Measurements from ENCODE around the gene PADI3. TPM values are rescaled to one million over a fixed set of nuclear protein-coding genes. Genes with fewer than 3 reads are reported as not detected.

The PADI3 gene
- total and polyA plus RNA-seq, 2 of the 4 experiments (the other 2 are of a cell fraction), result not detected

DNA sequence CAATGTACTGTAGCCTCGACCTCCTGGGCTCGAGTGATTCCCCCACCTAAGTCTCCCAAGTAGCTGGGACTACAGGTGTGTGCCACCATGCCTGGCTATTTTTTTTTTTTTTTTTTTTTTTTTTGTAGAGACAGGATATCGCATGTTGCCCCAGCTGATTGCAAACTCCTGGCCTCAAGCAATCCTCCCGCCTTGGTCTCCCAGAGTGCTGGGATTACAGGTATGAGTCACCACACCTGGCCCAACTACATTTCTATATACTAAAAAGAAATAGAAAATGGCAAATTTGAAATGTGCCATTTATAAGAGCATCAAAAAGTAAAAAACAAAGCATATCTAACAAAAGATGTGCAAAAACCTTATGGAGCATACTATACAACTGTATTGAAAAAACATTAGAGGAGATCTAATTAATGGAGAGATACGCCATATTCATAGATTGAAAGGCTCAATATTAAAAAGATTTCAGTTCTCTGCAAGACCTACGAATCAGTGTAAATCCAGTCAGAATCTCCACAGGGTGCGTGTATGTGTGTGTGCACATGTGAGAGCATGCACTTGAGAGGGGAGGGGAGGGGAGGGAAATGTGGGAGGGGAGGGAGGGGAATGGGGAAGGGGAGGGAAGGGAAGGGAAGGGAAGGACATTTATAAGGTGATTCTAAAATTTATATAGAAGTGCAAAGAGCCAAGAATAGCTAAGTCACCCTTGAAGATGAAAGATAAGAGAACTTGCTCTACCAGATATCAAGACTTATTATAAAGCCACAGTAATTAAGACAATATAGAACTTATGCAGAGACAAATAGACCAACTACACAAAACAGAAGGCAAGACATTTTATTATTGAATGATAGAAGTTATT, 43.6 kb downstream of the PADI3 start:
- H4K5ac ChIP-seq (ENCODE audit: low read depth, low read length), result no peak overlapping the region
- no peak overlapping the region for H4K8ac ChIP-seq (ENCODE audit: low read depth in 2 of 2, low read length in 2 of 2)
- H3K27me3 ChIP-seq (ENCODE audit: control insufficient read depth, insufficient read depth, low read length), result peaks cover 14% of the 10 kb centered on the region
- H3K27ac ChIP-seq (ENCODE audit: insufficient read depth, low read length), result no peak overlapping the region
- H2AFZ ChIP-seq (replicated peaks; ENCODE audit: low read length, poor library complexity), result no peak overlapping the region
- H3K14ac ChIP-seq (replicated peaks; ENCODE audit: low read depth, low read length), result no peak overlapping the region
- H2BK20ac ChIP-seq (ENCODE audit: low read depth, low read length), result no peak overlapping the region
- no peaks in the 10 kb centered on the region for H4K20me1 ChIP-seq (ENCODE audit: insufficient read depth, low read length)
- WGBS, 2 experiments (ENCODE audit: extremely low coverage in 2 of 2, insufficient read length in 1 of 2), result no CpG with 5 or more reads among the region's 7 CpGs
- no peak overlapping the region for H2BK120ac ChIP-seq (ENCODE audit: low read depth, low read length)
- no peak overlapping the region for H3K18ac ChIP-seq (ENCODE audit: low read depth, low read length)
- no peaks in the 10 kb centered on the region for H3K36me3 ChIP-seq (ENCODE audit: control insufficient read depth, insufficient read depth, low read length)
- no peak overlapping the region for H2BK15ac ChIP-seq (ENCODE audit: low read depth, low read length)
- H3K56ac ChIP-seq (ENCODE audit: extremely low read depth, insufficient read depth, low read length), result no peak overlapping the region
- no peak overlapping the region for H3K23ac ChIP-seq (ENCODE audit: low read depth, low read length)
- no TSS peak for BruUV-seq (replicated peaks)
- no peaks in the 10 kb centered on the region for H3K9me3 ChIP-seq (ENCODE audit: control insufficient read depth, insufficient read depth, low read length)
- H3K9ac ChIP-seq (ENCODE audit: low read depth, low read length), result no peak overlapping the region
- dilution Hi-C loops (cut with HindIII; ENCODE audit: low sequenced_read_pairs, unreplicated experiment), result no loop called here
- DNase-seq, result no peak
- CTCF ChIA-PET, result no interaction called here
- no peaks in the 10 kb centered on the region for H3K4me1 ChIP-seq (ENCODE audit: control insufficient read depth, insufficient read depth, low read length)
- H3K4ac ChIP-seq (ENCODE audit: low read depth, low read length), result no peak overlapping the region
- ATAC-seq (ENCODE audit: low read depth), result no peak
- H3K9me1 ChIP-seq (ENCODE audit: insufficient read depth, low read length), result no peaks in the 10 kb centered on the region
- intact Hi-C loops (cut with micrococcal nuclease), result no loop called here
- in situ Hi-C loops (cut with MboI; ENCODE audit: low sequenced_read_pairs), result no loop called here
- no peak overlapping the region for H3K4me3 ChIP-seq (ENCODE audit: insufficient read depth, low read depth, low read length)
- TF ChIP-seq MAFK (IDR thresholded peaks at IDR 0.05; ENCODE audit: low read depth, low read length), result no peak
- no peak for TF ChIP-seq MXI1 (IDR thresholded peaks at IDR 0.05; ENCODE audit: borderline replicate concordance, low read depth, low read length)
- TF ChIP-seq SMC3 (IDR thresholded peaks at IDR 0.05; ENCODE audit: low read depth, low read length), result no peak
- TF ChIP-seq RCOR1 (IDR thresholded peaks at IDR 0.05; ENCODE audit: insufficient replicate concordance, low read length), result no peak
- TF ChIP-seq NFE2L2 (IDR thresholded peaks at IDR 0.05; ENCODE audit: low read depth, low read length), result no peak
- TF ChIP-seq, protein P1, sequence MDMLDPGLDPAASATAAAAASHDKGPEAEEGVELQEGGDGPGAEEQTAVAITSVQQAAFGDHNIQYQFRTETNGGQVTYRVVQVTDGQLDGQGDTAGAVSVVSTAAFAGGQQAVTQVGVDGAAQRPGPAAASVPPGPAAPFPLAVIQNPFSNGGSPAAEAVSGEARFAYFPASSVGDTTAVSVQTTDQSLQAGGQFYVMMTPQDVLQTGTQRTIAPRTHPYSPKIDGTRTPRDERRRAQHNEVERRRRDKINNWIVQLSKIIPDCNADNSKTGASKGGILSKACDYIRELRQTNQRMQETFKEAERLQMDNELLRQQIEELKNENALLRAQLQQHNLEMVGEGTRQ (IDR thresholded peaks at IDR 0.05; ENCODE audit: low read depth, low read length), result no peak
- no peak for TF ChIP-seq FOS (IDR thresholded peaks at IDR 0.05; ENCODE audit: low read depth, low read length)
- no peak for TF ChIP-seq CHD1 (IDR thresholded peaks at IDR 0.05; ENCODE audit: low read depth, low read length)
- no peak for TF ChIP-seq POLR2A (IDR thresholded peaks at IDR 0.05; ENCODE audit: low read depth, low read length)
- TF ChIP-seq RAD21 (IDR thresholded peaks at IDR 0.05; ENCODE audit: low read length), result no peak
- TF ChIP-seq, protein P2, sequence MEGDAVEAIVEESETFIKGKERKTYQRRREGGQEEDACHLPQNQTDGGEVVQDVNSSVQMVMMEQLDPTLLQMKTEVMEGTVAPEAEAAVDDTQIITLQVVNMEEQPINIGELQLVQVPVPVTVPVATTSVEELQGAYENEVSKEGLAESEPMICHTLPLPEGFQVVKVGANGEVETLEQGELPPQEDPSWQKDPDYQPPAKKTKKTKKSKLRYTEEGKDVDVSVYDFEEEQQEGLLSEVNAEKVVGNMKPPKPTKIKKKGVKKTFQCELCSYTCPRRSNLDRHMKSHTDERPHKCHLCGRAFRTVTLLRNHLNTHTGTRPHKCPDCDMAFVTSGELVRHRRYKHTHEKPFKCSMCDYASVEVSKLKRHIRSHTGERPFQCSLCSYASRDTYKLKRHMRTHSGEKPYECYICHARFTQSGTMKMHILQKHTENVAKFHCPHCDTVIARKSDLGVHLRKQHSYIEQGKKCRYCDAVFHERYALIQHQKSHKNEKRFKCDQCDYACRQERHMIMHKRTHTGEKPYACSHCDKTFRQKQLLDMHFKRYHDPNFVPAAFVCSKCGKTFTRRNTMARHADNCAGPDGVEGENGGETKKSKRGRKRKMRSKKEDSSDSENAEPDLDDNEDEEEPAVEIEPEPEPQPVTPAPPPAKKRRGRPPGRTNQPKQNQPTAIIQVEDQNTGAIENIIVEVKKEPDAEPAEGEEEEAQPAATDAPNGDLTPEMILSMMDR (conservative IDR thresholded peaks at IDR 0.05; ENCODE audit: low read depth, low read length), result no peak
- TF ChIP-seq, protein P3, sequence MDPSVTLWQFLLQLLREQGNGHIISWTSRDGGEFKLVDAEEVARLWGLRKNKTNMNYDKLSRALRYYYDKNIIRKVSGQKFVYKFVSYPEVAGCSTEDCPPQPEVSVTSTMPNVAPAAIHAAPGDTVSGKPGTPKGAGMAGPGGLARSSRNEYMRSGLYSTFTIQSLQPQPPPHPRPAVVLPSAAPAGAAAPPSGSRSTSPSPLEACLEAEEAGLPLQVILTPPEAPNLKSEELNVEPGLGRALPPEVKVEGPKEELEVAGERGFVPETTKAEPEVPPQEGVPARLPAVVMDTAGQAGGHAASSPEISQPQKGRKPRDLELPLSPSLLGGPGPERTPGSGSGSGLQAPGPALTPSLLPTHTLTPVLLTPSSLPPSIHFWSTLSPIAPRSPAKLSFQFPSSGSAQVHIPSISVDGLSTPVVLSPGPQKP (IDR thresholded peaks at IDR 0.05; ENCODE audit: borderline replicate concordance, low read depth, low read length), result no peak
- TF ChIP-seq CEBPB (IDR thresholded peaks at IDR 0.05; ENCODE audit: low read depth, low read length), result no peak
- TF ChIP-seq BHLHE40 (IDR thresholded peaks at IDR 0.05; ENCODE audit: low read depth, low read length), result no peak
- TF ChIP-seq RFX5 (IDR thresholded peaks at IDR 0.05; ENCODE audit: low read depth, low read length), result no peak
- no peak for TF ChIP-seq MAZ (IDR thresholded peaks at IDR 0.05; ENCODE audit: borderline replicate concordance, low read depth, low read length)
- H3K4me2 ChIP-seq (ENCODE audit: low read depth, low read length), result no peak overlapping the region
- POLR2A ChIA-PET (ENCODE audit: unreplicated experiment), result no interaction called here
- no peaks in the 10 kb centered on the region for H3K79me1 ChIP-seq (ENCODE audit: low read depth in 1 of 2, low read length in 2 of 2)
- no peak overlapping the region for H4K91ac ChIP-seq (ENCODE audit: insufficient read depth, low read depth, low read length)
- H2AK9ac ChIP-seq (replicated peaks; ENCODE audit: low read depth, low read length, poor library complexity), result no peak overlapping the region
- no peak overlapping the region for H2BK5ac ChIP-seq (ENCODE audit: low read depth, low read length, poor library complexity, severe bottlenecking)
- no peak overlapping the region for H2AK5ac ChIP-seq (ENCODE audit: low read depth, low read length)
